Measurements from ENCODE around the gene DLG5. TPM values are rescaled to one million over a fixed set of nuclear protein-coding genes. Genes with fewer than 3 reads are reported as not detected.

DLG5 gene
- total RNA-seq, 1 donor from 2014 or later = 22.2 TPM

DNA sequence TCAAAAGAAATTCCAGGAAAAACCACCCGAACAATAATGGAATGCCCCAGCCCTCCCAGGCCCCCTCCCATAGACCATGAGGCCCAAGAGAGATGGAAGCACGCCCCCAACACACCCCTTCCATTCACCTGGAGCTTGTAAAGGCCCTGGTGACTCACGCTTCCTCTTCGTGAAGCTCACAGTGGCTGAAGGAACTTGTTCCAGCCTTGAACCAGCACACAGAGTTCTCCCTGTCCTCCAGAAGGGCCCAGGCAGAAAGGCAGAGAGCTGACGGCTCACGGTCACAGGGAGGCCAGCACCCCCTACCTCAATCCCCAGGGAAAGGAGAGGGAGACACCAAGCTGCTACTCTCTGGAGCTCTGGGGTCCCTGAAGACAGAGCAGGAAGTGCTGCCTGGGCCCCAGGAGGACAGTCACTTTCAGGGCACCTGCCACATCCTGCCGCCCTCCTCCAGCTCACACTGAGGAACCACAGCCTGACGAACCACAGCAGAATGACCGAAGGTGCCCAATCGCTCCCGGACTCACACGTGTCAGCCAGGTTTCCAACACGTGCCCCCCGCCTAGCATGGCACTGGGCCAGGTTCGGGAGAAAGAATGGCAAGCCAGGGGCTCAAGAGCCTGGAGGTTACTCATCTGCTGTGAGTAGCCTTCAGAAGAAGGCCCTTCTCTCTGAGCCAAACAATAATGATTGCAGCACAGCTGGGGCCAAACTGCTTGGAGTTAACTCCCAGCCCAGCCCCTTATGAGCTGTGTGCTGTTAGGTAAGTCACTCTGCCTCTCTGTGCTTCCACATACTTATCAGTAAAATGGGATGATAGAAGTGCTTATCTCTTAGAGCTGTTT lies 52.8 kb downstream of the DLG5 start:
- H3K9ac ChIP-seq = no peak overlapping the region
- Mint-ChIP-seq H3K27ac (peak overlapping the region; percentile 81), H3K4me3 (no peak overlapping the region), H3K9me3 (no peaks in the 10 kb centered on the region), H3K27me3 (ENCODE audit: insufficient read depth, low read depth) (peaks cover 8% of the 10 kb centered on the region), H3K36me3 (no peaks in the 10 kb centered on the region), H3K4me1 (peaks cover 45% of the 10 kb centered on the region)
- H3K4me3 ChIP-seq = no peak overlapping the region
- H3K36me3 ChIP-seq = no peaks in the 10 kb centered on the region
- H2AFZ ChIP-seq (replicated peaks) = no peak overlapping the region
- peaks cover 33% of the 10 kb centered on the region for H3K79me2 ChIP-seq (ENCODE audit: low read depth)
- H3K27ac ChIP-seq = no peak overlapping the region
- peaks cover 20% of the 10 kb centered on the region for H3F3A ChIP-seq (ENCODE audit: low read depth)
- DNase-seq (ENCODE audit: low spot score) = no peak
- H3K9me3 ChIP-seq (ENCODE audit: low read depth) = no peaks in the 10 kb centered on the region
- TF ChIP-seq EZH2 (IDR thresholded peaks at IDR 0.05) (no peak), EZH2phosphoT487 (IDR thresholded peaks at IDR 0.05) (no peak)
- TF ChIP-seq, protein P1, sequence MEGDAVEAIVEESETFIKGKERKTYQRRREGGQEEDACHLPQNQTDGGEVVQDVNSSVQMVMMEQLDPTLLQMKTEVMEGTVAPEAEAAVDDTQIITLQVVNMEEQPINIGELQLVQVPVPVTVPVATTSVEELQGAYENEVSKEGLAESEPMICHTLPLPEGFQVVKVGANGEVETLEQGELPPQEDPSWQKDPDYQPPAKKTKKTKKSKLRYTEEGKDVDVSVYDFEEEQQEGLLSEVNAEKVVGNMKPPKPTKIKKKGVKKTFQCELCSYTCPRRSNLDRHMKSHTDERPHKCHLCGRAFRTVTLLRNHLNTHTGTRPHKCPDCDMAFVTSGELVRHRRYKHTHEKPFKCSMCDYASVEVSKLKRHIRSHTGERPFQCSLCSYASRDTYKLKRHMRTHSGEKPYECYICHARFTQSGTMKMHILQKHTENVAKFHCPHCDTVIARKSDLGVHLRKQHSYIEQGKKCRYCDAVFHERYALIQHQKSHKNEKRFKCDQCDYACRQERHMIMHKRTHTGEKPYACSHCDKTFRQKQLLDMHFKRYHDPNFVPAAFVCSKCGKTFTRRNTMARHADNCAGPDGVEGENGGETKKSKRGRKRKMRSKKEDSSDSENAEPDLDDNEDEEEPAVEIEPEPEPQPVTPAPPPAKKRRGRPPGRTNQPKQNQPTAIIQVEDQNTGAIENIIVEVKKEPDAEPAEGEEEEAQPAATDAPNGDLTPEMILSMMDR (IDR thresholded peaks at IDR 0.05) = no peak
- peaks cover 70% of the 10 kb centered on the region for H4K20me1 ChIP-seq (ENCODE audit: low read depth)
- H3K4me2 ChIP-seq = no peak overlapping the region
- no peaks in the 10 kb centered on the region for H3K27me3 ChIP-seq
- H3K4me1 ChIP-seq = peaks cover 18% of the 10 kb centered on the region

DNA sequence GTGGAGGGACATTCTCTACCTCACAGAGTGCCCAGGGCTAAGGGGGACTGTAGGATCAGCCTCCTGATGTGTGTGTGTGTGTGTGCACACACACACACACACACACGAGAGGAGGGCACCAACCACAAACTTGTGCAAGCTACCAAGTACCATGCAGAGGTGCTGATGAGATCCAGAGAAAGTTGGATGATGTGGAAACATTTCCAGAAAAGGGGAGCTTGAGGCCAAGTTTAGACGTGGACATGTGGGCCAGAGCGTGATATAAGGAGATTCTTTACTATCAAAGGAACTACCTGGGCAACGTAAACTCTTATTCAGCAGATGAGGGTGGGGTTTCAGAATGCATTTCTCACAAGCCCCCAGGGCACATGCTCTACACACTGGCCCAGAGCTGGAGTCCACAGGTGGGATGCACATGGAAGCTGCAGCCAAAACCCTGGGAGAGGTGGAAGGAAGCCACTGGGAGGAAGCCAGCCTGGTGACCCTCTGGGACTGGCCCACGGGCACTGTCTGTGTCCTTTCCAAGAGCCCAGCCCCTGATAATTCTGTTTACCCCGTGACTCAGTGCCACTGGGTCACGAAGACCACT lies 53.5 kb downstream of the DLG5 start:
- Histone ChIP-seq H3K36me3 (no peaks in the 10 kb centered on the region), H3K27ac (no peak overlapping the region), H3K79me2 (ENCODE audit: low read depth) (peaks cover 31% of the 10 kb centered on the region), H3K4me1 (peaks cover 11% of the 10 kb centered on the region), H4K20me1 (ENCODE audit: low read depth) (peaks cover 62% of the 10 kb centered on the region), H2AFZ (replicated peaks) (no peak overlapping the region), H3K9ac (no peak overlapping the region), H3K27me3 (no peaks in the 10 kb centered on the region), H3K4me3 (no peak overlapping the region), H3F3A (ENCODE audit: low read depth) (peaks cover 13% of the 10 kb centered on the region), H3K9me3 (ENCODE audit: low read depth) (no peaks in the 10 kb centered on the region), H3K4me2 (no peak overlapping the region)
- Mint-ChIP-seq H3K27ac (peak overlapping the region; percentile 81), H3K4me1 (peaks cover 42% of the 10 kb centered on the region), H3K9me3 (no peaks in the 10 kb centered on the region), H3K4me3 (no peak overlapping the region), H3K27me3 (ENCODE audit: insufficient read depth, low read depth) (peaks cover 9% of the 10 kb centered on the region), H3K36me3 (peaks cover 4% of the 10 kb centered on the region)
- TF ChIP-seq, protein P1 (IDR thresholded peaks at IDR 0.05) = no peak
- TF ChIP-seq EZH2 (IDR thresholded peaks at IDR 0.05) = no peak
- TF ChIP-seq EZH2phosphoT487 (IDR thresholded peaks at IDR 0.05) = no peak
- no peak for DNase-seq (ENCODE audit: low spot score)

DNA sequence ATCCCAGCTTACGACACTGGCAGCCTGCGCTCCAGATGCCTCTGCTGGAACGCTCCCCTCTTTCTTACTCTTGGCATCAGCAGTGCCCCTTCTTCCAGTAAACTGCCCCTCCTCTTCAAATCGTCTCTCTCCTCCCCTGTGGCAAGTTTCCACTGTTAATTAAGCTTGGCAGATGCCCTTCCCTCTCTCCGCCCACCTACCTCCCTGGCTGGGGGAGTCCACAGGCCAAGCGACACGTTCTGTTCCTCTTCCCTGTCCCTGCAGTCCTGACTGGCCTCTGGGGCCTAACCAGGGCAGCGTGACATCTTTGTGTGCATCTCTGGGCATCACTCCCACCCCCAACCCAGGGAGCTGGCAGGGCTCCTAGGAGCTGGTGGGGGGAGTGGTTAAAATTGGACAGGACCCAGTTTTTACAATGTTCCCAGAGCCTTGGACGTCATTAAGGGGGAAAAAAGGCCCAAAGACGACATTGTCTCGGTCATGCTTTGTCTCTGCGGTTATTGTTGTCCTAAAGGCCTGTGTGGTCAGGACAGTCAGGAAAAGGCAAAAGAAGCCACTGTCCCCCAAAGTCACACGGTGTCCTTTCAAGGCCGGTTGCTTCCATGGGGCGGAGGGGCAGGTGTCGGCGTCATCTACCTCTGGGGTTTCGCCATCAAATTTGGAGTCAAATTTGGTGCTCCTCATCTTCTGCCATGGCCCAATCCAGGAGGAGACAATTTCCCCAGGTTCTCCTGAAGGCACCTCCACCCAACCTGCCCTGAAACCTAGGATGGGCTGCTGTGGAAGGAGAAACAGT lies 54.2 kb downstream of the DLG5 start:
- Histone ChIP-seq H3K27me3 (no peaks in the 10 kb centered on the region), H2AFZ (replicated peaks) (no peak overlapping the region), H3K9ac (no peak overlapping the region), H4K20me1 (ENCODE audit: low read depth) (peaks cover 55% of the 10 kb centered on the region), H3K4me1 (peaks cover 4% of the 10 kb centered on the region), H3K4me3 (no peak overlapping the region), H3K27ac (no peak overlapping the region), H3F3A (ENCODE audit: low read depth) (peaks cover 6% of the 10 kb centered on the region), H3K9me3 (ENCODE audit: low read depth) (no peaks in the 10 kb centered on the region), H3K36me3 (no peaks in the 10 kb centered on the region), H3K79me2 (ENCODE audit: low read depth) (peaks cover 31% of the 10 kb centered on the region), H3K4me2 (peak overlapping the region; percentile 35)
- Mint-ChIP-seq H3K4me3 (no peak overlapping the region), H3K27me3 (ENCODE audit: insufficient read depth, low read depth) (peaks cover 9% of the 10 kb centered on the region), H3K27ac (no peak overlapping the region), H3K9me3 (no peaks in the 10 kb centered on the region), H3K4me1 (peaks cover 39% of the 10 kb centered on the region), H3K36me3 (peaks cover 7% of the 10 kb centered on the region)
- no peak for DNase-seq (ENCODE audit: low spot score)
- TF ChIP-seq EZH2 (IDR thresholded peaks at IDR 0.05) (no peak), EZH2phosphoT487 (IDR thresholded peaks at IDR 0.05) (no peak)
- TF ChIP-seq, protein P1 (IDR thresholded peaks at IDR 0.05) = no peak
